CD14-positive monocyte (primary cell): ENCODE measurements around the gene TMEM134. TPM values are rescaled to one million over a fixed set of nuclear protein-coding genes. Genes with fewer than 3 reads are reported as not detected.
A peak's percentile ranks its signal among the peaks of the same experiment; 100 is the strongest.

Experiments
- DNase-seq, 3 donors: peaks; one replicate each; pipeline ENCODE4 v3.0.0-alpha.2; 2011 to 2022
- H2AFZ ChIP-seq: 2 replicates; pipeline ENCODE4 v1.6.0; 2012; ENCODE audit warnings: mild to moderate bottlenecking, low read depth, low read length, inconsistent platforms; ENCODE audit not compliant: insufficient read depth, poor library complexity, severe bottlenecking
- H3K27ac ChIP-seq, 2 donors: 1 replicate in 1 of 2; 2 replicates in 1 of 2; pipeline ENCODE4 v1.5.1; 2012 to 2013; ENCODE audit warnings: low read length in 2 of 2, control low read depth in 1 of 2, inconsistent platforms in 1 of 2, low read depth in 1 of 2, mild to moderate bottlenecking in 1 of 2
- H3K27me3 ChIP-seq, 2 donors: one replicate each; pipeline versions ENCODE4 v1.6.0 to v1.6.1; 2011 to 2013; ENCODE audit warnings: low read length in 2 of 2; ENCODE audit not compliant: control insufficient read depth in 2 of 2, insufficient read depth in 2 of 2
- H3K36me3 ChIP-seq, 2 donors: replicated peaks in 1 of 2; 1 replicate in 1 of 2; 2 replicates in 1 of 2; pipeline versions ENCODE4 v1.5.1 to v1.6.1; 2012 to 2013; ENCODE audit warnings: low read length in 2 of 2, control low read depth in 1 of 2, inconsistent platforms in 1 of 2, mild to moderate bottlenecking in 1 of 2; ENCODE audit not compliant: insufficient read depth in 2 of 2, control insufficient read depth in 1 of 2
- H3K4me1 ChIP-seq, 2 donors: 1 replicate in 1 of 2; 2 replicates in 1 of 2; pipeline versions ENCODE4 v1.5.1 to v1.6.1; 2012 to 2013; ENCODE audit warnings: low read length in 2 of 2, control low read depth in 1 of 2, inconsistent platforms in 1 of 2, mild to moderate bottlenecking in 1 of 2, moderate library complexity in 1 of 2; ENCODE audit not compliant: insufficient read depth in 2 of 2, control insufficient read depth in 1 of 2
- H3K4me2 ChIP-seq: replicated peaks from 2 replicates; pipeline ENCODE3; 2012; ENCODE audit warnings: low read length, moderate library complexity, mild to moderate bottlenecking; ENCODE audit not compliant: poor library complexity, severe bottlenecking; ENCODE audit errors: extremely low read depth
- H3K4me3 ChIP-seq, 3 experiments: fragments of 200-600 bp in 1 of 3; sonication (generic) in 1 of 3; replicated peaks in 1 of 3; 1 replicate in 2 of 3; 2 replicates in 1 of 3; pipeline ENCODE4 v1.5.1; 2011 to 2013; ENCODE audit warnings: low read length in 3 of 3, mild to moderate bottlenecking in 3 of 3, control low read depth in 2 of 3, low read depth in 2 of 3, inconsistent platforms in 1 of 3, moderate library complexity in 1 of 3
- H3K79me2 ChIP-seq: 2 replicates; pipeline ENCODE4 v1.6.0; 2012; ENCODE audit warnings: mild to moderate bottlenecking, control low read depth, inconsistent platforms, low read length, moderate library complexity; ENCODE audit not compliant: insufficient read depth
- H3K9ac ChIP-seq: 2 replicates; pipeline ENCODE4 v1.6.0; 2017; ENCODE audit warnings: low read length, mild to moderate bottlenecking; ENCODE audit not compliant: insufficient read depth, poor library complexity, severe bottlenecking
- H3K9me3 ChIP-seq, 2 donors: replicated peaks in 1 of 2; 1 replicate in 1 of 2; 2 replicates in 1 of 2; pipeline versions ENCODE4 v1.5.1 to v1.6.1; 2012 to 2013; ENCODE audit warnings: low read length in 2 of 2, control low read depth in 1 of 2; ENCODE audit not compliant: control insufficient read depth in 1 of 2, insufficient read depth in 1 of 2
- H4K20me1 ChIP-seq: 2 replicates; pipeline ENCODE4 v1.6.0; 2012; ENCODE audit warnings: mild to moderate bottlenecking, low read length, control low read depth, moderate library complexity; ENCODE audit not compliant: insufficient read depth
- H3K27ac Mint-ChIP-seq, 7 donors: one replicate each; pipeline ENCODE4 v1.8.0; 2020; ENCODE audit warnings: mild to moderate bottlenecking in 7 of 7, mixed read lengths in 7 of 7, moderate library complexity in 6 of 7, inconsistent platforms in 2 of 7
- H3K27me3 Mint-ChIP-seq, 3 donors: one replicate each; pipeline ENCODE4 v1.8.0; 2021 to 2022; ENCODE audit warnings: low read depth in 3 of 3, mild to moderate bottlenecking in 3 of 3, mixed read lengths in 3 of 3, moderate library complexity in 3 of 3, inconsistent platforms in 1 of 3
- H3K36me3 Mint-ChIP-seq, 2 donors: one replicate each; pipeline ENCODE4 v1.8.0; 2020; ENCODE audit warnings: mixed read lengths in 2 of 2, inconsistent platforms in 1 of 2, mild to moderate bottlenecking in 1 of 2
- H3K4me1 Mint-ChIP-seq: one replicate; pipeline ENCODE4 v1.8.0; 2020; ENCODE audit warnings: mild to moderate bottlenecking, mixed read lengths
- H3K4me3 Mint-ChIP-seq, 2 donors: one replicate each; pipeline ENCODE4 v1.8.0; 2020; ENCODE audit warnings: mild to moderate bottlenecking in 2 of 2, mixed read lengths in 2 of 2, moderate library complexity in 1 of 2
- H3K9me3 Mint-ChIP-seq, 7 donors: one replicate each; pipeline ENCODE4 v1.8.0; 2020 to 2022; ENCODE audit warnings: mixed read lengths in 7 of 7, mild to moderate bottlenecking in 6 of 7, moderate library complexity in 6 of 7, inconsistent platforms in 2 of 7
- WGBS: methylation state at CpG from one replicate; pipeline ENCODE4 v1.1.5; 2013; ENCODE audit warnings: missing lambda C conversion rate; ENCODE audit not compliant: insufficient coverage; 5-methylcytosine and 5-hydroxymethylcytosine counted together
- intact Hi-C, 2 donors: fragments of 100-400 bp; cut with micrococcal nuclease; formaldehyde crosslinking; loops; one replicate each; pipeline versions ENCODE4 v1.15.0 to v1.15.1; 2023
- polyA plus RNA-seq, 3 donors: library from polyadenylated mRNA; depleted of rRNA in 1 of 3; unstranded in 2 of 3; stranded (reverse) in 1 of 3; fragments of 300-500 nt in 2 of 3; fragments of >200 nt in 1 of 3; fragmentation: Illumina TruSeq in 2 of 3; gene quantifications; 1 replicate in 2 of 3; 2 replicates in 1 of 3; pipeline ENCODE4 v1.2.3, GENCODE V29; 2012 to 2021
- TF ChIP-seq, protein P1 (sequence below): fragments of 200-600 bp; IDR thresholded peaks from one replicate; pipeline ENCODE4 v1.8.0; 2022; ENCODE audit warnings: antibody characterized with exemption, mild to moderate bottlenecking

TMEM134 gene
- polyA plus RNA-seq, 3 donors = 67.4 to 104 (median 76.8) TPM

DNA sequence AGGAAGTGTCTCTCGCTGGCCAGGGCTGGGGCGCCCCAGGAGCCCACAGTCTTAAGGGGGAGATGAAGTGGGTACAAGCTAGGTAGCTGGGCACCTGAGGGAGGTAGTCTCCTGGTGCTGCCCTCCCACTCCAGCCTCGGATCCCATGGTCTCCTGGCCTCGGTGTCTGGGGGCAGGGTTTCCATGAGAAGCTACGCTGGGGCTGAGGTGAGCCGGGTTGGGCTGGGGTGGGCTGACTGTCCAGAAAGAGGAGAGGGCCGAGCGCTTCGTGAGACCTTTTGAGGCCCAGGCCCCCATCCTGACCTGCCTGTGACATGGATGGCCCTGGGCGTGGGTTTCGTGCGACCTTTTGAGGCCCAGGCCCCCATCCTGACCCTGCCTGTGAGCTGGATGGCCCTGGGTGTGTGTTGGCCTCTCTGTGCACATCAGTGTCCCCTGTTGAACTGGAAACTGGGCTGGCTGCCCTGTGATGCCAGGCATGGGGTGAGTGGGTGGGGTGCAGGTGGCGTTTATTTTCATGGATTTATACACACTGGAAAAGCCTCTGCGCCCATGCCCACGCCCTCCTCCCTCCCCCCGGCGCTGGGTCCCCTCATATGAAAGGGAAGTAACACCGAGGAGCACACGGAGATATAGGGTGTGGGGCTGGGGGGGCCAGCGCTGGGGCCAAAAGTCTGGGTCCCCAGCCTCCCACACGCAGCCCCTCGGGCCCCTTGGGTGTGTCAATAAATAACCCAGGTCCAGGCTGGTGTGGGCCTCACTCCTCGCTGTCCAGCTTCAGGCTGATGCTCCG, 22.4 kb upstream of the TMEM134 start:
- Histone ChIP-seq H3K4me3 (no peak overlapping the region), H3K79me2 (peaks cover 16% of the 10 kb centered on the region), H3K27me3 (no peaks in the 10 kb centered on the region), H3K27ac (no peak overlapping the region), H3K4me2 (no peak overlapping the region), H4K20me1 (peaks cover 97% of the 10 kb centered on the region), H3K9ac (no peak overlapping the region), H2AFZ (no peak overlapping the region), H3K4me1 (peaks cover under 1% of the 10 kb centered on the region in 2 donors), H3K36me3 (peaks cover 83 to 99% of the 10 kb centered on the region in 2 donors), H3K9me3 (no peaks in the 10 kb centered on the region)
- Mint-ChIP-seq H3K27ac (peak overlapping the region in 3 of 7 donors; percentile 10 to 55 (median 32)), H3K36me3 (peaks cover 66 to 94% of the 10 kb centered on the region in 2 donors), H3K4me1 (no peaks in the 10 kb centered on the region), H3K27me3 (no peaks in the 10 kb centered on the region), H3K9me3 (no peaks in the 10 kb centered on the region), H3K4me3 (no peak overlapping the region)
- 87% methylated on average over 17 of the region's 24 CpGs for WGBS
- intact Hi-C loops = no loop called here
- DNase-seq = no peak
- TF ChIP-seq, protein P1, sequence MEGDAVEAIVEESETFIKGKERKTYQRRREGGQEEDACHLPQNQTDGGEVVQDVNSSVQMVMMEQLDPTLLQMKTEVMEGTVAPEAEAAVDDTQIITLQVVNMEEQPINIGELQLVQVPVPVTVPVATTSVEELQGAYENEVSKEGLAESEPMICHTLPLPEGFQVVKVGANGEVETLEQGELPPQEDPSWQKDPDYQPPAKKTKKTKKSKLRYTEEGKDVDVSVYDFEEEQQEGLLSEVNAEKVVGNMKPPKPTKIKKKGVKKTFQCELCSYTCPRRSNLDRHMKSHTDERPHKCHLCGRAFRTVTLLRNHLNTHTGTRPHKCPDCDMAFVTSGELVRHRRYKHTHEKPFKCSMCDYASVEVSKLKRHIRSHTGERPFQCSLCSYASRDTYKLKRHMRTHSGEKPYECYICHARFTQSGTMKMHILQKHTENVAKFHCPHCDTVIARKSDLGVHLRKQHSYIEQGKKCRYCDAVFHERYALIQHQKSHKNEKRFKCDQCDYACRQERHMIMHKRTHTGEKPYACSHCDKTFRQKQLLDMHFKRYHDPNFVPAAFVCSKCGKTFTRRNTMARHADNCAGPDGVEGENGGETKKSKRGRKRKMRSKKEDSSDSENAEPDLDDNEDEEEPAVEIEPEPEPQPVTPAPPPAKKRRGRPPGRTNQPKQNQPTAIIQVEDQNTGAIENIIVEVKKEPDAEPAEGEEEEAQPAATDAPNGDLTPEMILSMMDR = no peak

DNA sequence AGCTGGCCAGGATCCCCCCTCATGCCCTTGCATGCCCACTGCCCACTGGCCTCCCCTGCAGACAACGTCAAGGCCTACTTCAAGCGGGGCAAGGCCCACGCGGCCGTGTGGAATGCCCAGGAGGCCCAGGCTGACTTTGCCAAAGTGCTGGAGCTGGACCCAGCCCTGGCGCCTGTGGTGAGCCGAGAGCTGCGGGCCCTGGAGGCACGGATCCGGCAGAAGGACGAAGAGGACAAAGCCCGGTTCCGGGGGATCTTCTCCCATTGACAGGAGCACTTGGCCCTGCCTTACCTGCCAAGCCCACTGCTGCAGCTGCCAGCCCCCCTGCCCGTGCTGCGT, 21.6 kb upstream of the TMEM134 start:
- peaks cover 8% of the 10 kb centered on the region for H3K4me1 Mint-ChIP-seq
- Histone ChIP-seq H3K9ac (no peak overlapping the region), H3K9me3 (no peaks in the 10 kb centered on the region), H3K4me3 (no peak overlapping the region), H3K36me3 (peaks cover 75 to 94% of the 10 kb centered on the region in 2 donors), H3K27ac (no peak overlapping the region), H4K20me1 (peaks cover 97% of the 10 kb centered on the region), H3K4me1 (peaks cover 8% of the 10 kb centered on the region in 2 donors), H3K27me3 (no peaks in the 10 kb centered on the region), H3K4me2 (no peak overlapping the region), H2AFZ (no peak overlapping the region), H3K79me2 (peaks cover 24% of the 10 kb centered on the region)
- 97% methylated on average over 9 of the region's 15 CpGs for WGBS
- no peak overlapping the region for H3K4me3 Mint-ChIP-seq
- H3K27ac Mint-ChIP-seq = peak overlapping the region in 1 of 7 donors; percentile 55
- intact Hi-C loops = no loop called here
- no peaks in the 10 kb centered on the region for H3K27me3 Mint-ChIP-seq
- TF ChIP-seq, protein P1 = no peak
- H3K9me3 Mint-ChIP-seq = no peaks in the 10 kb centered on the region
- DNase-seq = no peak
- H3K36me3 Mint-ChIP-seq = peaks cover 66 to 91% of the 10 kb centered on the region in 2 donors
